ENCODE results near the gene THRAP3. TPM values are rescaled to one million over a fixed set of nuclear protein-coding genes. Genes with fewer than 3 reads are reported as not detected.

Gene THRAP3
- total and polyA plus RNA-seq, 9 of the 15 experiments (the other 6 are each of a cell fraction or from before 2014, with no cell fraction given): 66.2 to 135 (median 113) TPM

- TF ChIP-seq HNRNPUL1 (IDR thresholded peaks at IDR 0.05; ENCODE audit: low read length) (no peak), ZNF232 (CRISPR knock-in tag; IDR thresholded peaks at IDR 0.05) (no peak), KDM1A (IDR thresholded peaks at IDR 0.05) (peak; percentile 43 to 83; a peak in 3 of 4 replicates), GABPB1 (CRISPR knock-in tag; IDR thresholded peaks at IDR 0.05) (no peak), U2AF1 (optimal IDR thresholded peaks at IDR 0.05; ENCODE audit: low read depth, low read length) (peak; percentile 34), NBN (IDR thresholded peaks at IDR 0.05; ENCODE audit: low read depth) (peak; percentile 90; the same call in 1 of the 2 replicates), ARID3A (IDR thresholded peaks at IDR 0.05; ENCODE audit: borderline replicate concordance, low read depth, low read length) (0 out of 2 replicates have a peak, but pooled peaks have one; percentile 46), TCF7 (IDR thresholded peaks at IDR 0.05; ENCODE audit: borderline replicate concordance) (no peak), ZNF609 (CRISPR knock-in tag; IDR thresholded peaks at IDR 0.05; ENCODE audit: borderline replicate concordance) (peak; percentile 72; the same call in 1 of the 2 replicates), RREB1 (CRISPR knock-in tag; IDR thresholded peaks at IDR 0.05) (no peak), FIP1L1 (IDR thresholded peaks at IDR 0.05; ENCODE audit: low read depth, low read length, poor library complexity, severe bottlenecking) (no peak)
Observed at GRCh38 chr1:36248250-36248894, 24.1 kb downstream of the THRAP3 start (continued).

All from K562 (cell line).